ENCODE measurements around the gene GARNL3. TPM values are rescaled to one million over a fixed set of nuclear protein-coding genes. Genes with fewer than 3 reads are reported as not detected.

The GARNL3 gene
- total RNA-seq, 1 donor from 2014 or later, result 22.9 TPM

GRCh38 chr9:127278372-127278771 is 13.8 kb downstream of the GARNL3 start:
- no peak for DNase-seq
- H3K9me3 ChIP-seq (replicated peaks), result no peaks in the 10 kb centered on the region
- H3K36me3 ChIP-seq, result no peaks in the 10 kb centered on the region
- H3K27me3 ChIP-seq (ENCODE audit: low read depth), result no peaks in the 10 kb centered on the region
- no peak for TF ChIP-seq CTCF (IDR thresholded peaks at IDR 0.05; ENCODE audit: borderline replicate concordance)
- peaks cover 47% of the 10 kb centered on the region for H3K4me1 ChIP-seq
- no peak overlapping the region for H3K4me3 ChIP-seq
- no peak overlapping the region for H3K27ac ChIP-seq (replicated peaks)
- intact Hi-C loops (cut with micrococcal nuclease), result no loop called here

- H3K4me1 ChIP-seq, result peaks cover 57% of the 10 kb centered on the region
- no peaks in the 10 kb centered on the region for H3K36me3 ChIP-seq
- intact Hi-C loops (cut with micrococcal nuclease), result no loop called here
- no peaks in the 10 kb centered on the region for H3K27me3 ChIP-seq (ENCODE audit: low read depth)
- peak overlapping the region; percentile 68 for H3K27ac ChIP-seq (replicated peaks)
- no peak overlapping the region for H3K4me3 ChIP-seq
- H3K9me3 ChIP-seq (replicated peaks), result no peaks in the 10 kb centered on the region
- DNase-seq, result no peak
- TF ChIP-seq CTCF (IDR thresholded peaks at IDR 0.05; ENCODE audit: borderline replicate concordance), result no peak
These were observed 15.2 kb downstream of the GARNL3 start for GRCh38 chr9:127279717-127280285.

- Histone ChIP-seq H3K27me3 (ENCODE audit: low read depth) (no peaks in the 10 kb centered on the region), H3K36me3 (no peaks in the 10 kb centered on the region), H3K4me3 (no peak overlapping the region), H3K9me3 (replicated peaks) (no peaks in the 10 kb centered on the region), H3K27ac (replicated peaks) (peak overlapping the region; percentile 68), H3K4me1 (peaks cover 61% of the 10 kb centered on the region)
- DNase-seq, result no peak
- intact Hi-C loops (cut with micrococcal nuclease), result no loop called here
- no peak for TF ChIP-seq CTCF (IDR thresholded peaks at IDR 0.05; ENCODE audit: borderline replicate concordance)
These were observed 16.5 kb downstream of the GARNL3 start for GRCh38 chr9:127280880-127281660.

- Histone ChIP-seq H3K27me3 (ENCODE audit: low read depth) (no peaks in the 10 kb centered on the region), H3K36me3 (no peaks in the 10 kb centered on the region), H3K4me1 (peaks cover 61% of the 10 kb centered on the region), H3K27ac (replicated peaks) (peak overlapping the region; percentile 68), H3K9me3 (replicated peaks) (no peaks in the 10 kb centered on the region), H3K4me3 (no peak overlapping the region)
- intact Hi-C loops (cut with micrococcal nuclease), result no loop called here
- no peak for TF ChIP-seq CTCF (IDR thresholded peaks at IDR 0.05; ENCODE audit: borderline replicate concordance)
- no peak for DNase-seq
These were observed 17.3 kb downstream of the GARNL3 start for GRCh38 chr9:127281891-127282290.

- Histone ChIP-seq H3K4me3 (no peak overlapping the region), H3K4me1 (peaks cover 55% of the 10 kb centered on the region), H3K9me3 (replicated peaks) (no peaks in the 10 kb centered on the region), H3K27ac (replicated peaks) (peak overlapping the region; percentile 68), H3K36me3 (no peaks in the 10 kb centered on the region), H3K27me3 (ENCODE audit: low read depth) (no peaks in the 10 kb centered on the region)
- no peak for DNase-seq
- intact Hi-C loops (cut with micrococcal nuclease), result no loop called here
- no peak for TF ChIP-seq CTCF (IDR thresholded peaks at IDR 0.05; ENCODE audit: borderline replicate concordance)
These were observed 18.0 kb downstream of the GARNL3 start for GRCh38 chr9:127282611-127283010.

All from left ventricle myocardium inferior (tissue), 1 donor.